Stimulated activated CD8-positive, alpha-beta memory T cell treated with anti-CD3 and anti-CD28 coated beads, Interleukin-15, amount 100 ng/mL, for 24 hours (primary cell): ENCODE measurements around the gene ONECUT3.

Source experiments
- DNase-seq: peaks from one replicate; pipeline ENCODE4 v3.0.0-alpha.2; 2020; ENCODE audit warnings: low read depth

Gene ONECUT3

GRCh38 chr19:1814833-1815604 is 61.7 kb downstream of the ONECUT3 start:
- no peak for DNase-seq

- DNase-seq: no peak
These were observed 62.6 kb downstream of the ONECUT3 start for GRCh38 chr19:1815605-1816529.

GRCh38 chr19:1816530-1817298 is 63.4 kb downstream of the ONECUT3 start:
- DNase-seq: no peak

GRCh38 chr19:1817553-1818179 is 64.4 kb downstream of the ONECUT3 start:
- no peak for DNase-seq

GRCh38 chr19:1818549-1819195 is 65.4 kb downstream of the ONECUT3 start:
- no peak for DNase-seq

GRCh38 chr19:1819341-1820255 is 66.3 kb downstream of the ONECUT3 start:
- no peak for DNase-seq

GRCh38 chr19:1822210-1822609 is 68.9 kb downstream of the ONECUT3 start:
- DNase-seq: no peak

- no peak for DNase-seq
These were observed 69.7 kb downstream of the ONECUT3 start for GRCh38 chr19:1823020-1823419.

- no peak for DNase-seq
These were observed 70.4 kb downstream of the ONECUT3 start for GRCh38 chr19:1823539-1824251.

- no peak for DNase-seq
These were observed 70.9 kb downstream of the ONECUT3 start for GRCh38 chr19:1824252-1824622.

- DNase-seq: peak; percentile 44
These were observed 72.7 kb downstream of the ONECUT3 start for GRCh38 chr19:1825909-1826556.

GRCh38 chr19:1826557-1827521 is 73.5 kb downstream of the ONECUT3 start:
- DNase-seq: no peak

GRCh38 chr19:1827566-1828278 is 74.4 kb downstream of the ONECUT3 start:
- no peak for DNase-seq

- DNase-seq: no peak
These were observed 75.3 kb downstream of the ONECUT3 start for GRCh38 chr19:1828279-1829238.

GRCh38 chr19:1829958-1830357 is 76.7 kb downstream of the ONECUT3 start:
- DNase-seq: no peak

GRCh38 chr19:1830568-1830967 is 77.3 kb downstream of the ONECUT3 start:
- DNase-seq: no peak
